GM18517 (cell line): ENCODE results near the gene ZNF556.
"Not testable (repeated sequence)": the region's sequence is repeated elsewhere in the genome, so short reads cannot be mapped to it uniquely, and the experiment has no call there.

Source experiments
- ATAC-seq: cut with Tn5 transposase; IDR thresholded peaks from one replicate; pipeline ENCODE4 v1.9.1; 2021; ENCODE audit warnings: mild to moderate bottlenecking, moderate library complexity; ENCODE audit not compliant: unreplicated experiment

The ZNF556 gene

DNA sequence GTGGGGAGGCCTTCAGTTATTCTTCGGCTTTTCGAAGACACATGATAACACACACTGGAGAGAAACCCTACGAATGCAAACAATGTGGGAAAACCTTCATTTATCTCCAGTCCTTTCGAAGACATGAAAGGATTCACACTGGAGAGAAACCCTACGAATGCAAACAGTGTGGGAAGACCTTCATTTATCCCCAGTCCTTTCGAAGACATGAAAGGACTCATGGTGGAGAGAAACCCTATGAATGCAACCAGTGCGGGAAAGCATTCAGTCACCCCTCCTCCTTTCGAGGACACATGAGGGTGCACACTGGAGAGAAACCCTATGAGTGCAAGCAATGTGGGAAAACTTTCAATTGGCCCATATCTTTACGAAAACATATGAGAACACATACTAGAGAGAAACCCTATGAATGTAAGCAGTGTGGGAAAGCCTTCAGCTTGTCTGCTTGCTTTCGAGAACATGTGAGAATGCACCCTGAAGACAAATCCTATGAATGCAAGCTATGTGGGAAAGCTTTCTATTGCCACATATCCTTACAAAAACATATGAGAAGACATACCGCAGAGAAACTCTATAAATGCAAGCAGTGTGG, 14.0 kb upstream of the ZNF556 start:
- ATAC-seq, result no peak

GRCh38 chr19:2854849-2855248, 12.3 kb upstream of the ZNF556 start:
- no peak for ATAC-seq

GRCh38 chr19:2856457-2857050, 10.6 kb upstream of the ZNF556 start:
- ATAC-seq, result no peak

DNA sequence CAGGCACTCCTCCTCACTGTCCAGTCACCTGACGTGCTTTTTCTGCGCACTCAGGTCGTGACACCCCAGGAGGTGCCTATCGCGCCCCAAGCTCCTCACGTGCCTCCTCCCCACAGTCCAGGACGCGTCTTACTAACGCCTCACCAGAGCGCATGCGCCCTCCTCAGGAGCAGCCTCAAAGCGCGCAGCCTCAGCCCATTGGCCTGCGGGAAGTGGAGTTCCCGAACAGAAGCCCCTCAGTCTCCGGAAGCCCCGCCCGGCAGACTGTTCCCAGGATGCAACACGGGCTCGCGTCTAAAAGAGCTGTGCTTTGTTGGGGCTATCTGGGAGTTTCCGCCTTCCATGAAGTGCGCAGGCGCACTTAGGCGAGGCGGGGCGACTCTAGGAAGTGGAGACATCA, 8.3 kb upstream of the ZNF556 start:
- ATAC-seq, result no peak

DNA sequence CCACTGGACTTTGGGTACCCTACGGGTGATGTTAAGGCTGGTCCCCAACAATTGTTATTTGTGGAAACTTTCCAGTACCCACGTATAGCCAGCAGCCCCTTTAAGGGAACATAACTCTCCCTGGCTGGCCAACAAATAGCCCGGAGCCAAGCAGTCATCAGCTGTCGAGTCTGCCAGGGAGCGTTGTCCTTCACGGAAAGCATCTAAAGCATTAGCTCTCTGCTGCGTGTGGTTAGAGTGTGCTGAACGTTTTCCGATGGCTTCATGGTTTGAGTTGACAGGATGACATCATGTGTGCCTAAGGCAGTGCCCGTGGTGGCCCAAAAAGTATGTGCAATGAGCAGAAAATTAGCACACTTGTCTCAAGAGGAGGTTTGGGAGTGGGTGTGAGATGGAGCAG, 3.3 kb upstream of the ZNF556 start:
- ATAC-seq, result no peak

- no peak for ATAC-seq
These were observed 1.6 kb upstream of the ZNF556 start for GRCh38 chr19:2865334-2866100.

GRCh38 chr19:2866495-2867024, 575 bp upstream of the ZNF556 start:
- no peak for ATAC-seq

GRCh38 chr19:2869618-2870017, 2.5 kb downstream of the ZNF556 start:
- ATAC-seq, result no peak

DNA sequence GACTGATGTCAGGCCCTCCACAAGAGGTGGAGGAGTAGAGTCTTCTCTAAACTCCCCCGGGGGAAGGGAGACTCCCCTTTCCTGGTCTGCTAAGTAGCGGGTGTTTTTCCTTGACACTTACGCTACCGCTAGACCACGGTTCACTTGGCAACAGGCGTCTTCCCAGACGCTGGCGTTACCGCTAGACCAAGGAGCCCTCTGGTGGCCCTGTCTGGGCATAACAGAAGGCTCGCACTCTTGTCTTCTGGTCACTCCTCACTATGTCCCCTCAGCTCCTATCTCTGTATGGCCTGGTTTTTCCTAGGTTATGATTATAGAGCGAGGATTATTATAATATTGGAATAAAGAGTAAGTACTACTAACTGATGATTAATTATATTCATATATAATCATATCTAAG, 5.0 kb downstream of the ZNF556 start:
- not testable (repeated sequence) for ATAC-seq

GRCh38 chr19:2877398-2878331, 10.5 kb downstream of the ZNF556 start:
- ATAC-seq, result no peak

DNA sequence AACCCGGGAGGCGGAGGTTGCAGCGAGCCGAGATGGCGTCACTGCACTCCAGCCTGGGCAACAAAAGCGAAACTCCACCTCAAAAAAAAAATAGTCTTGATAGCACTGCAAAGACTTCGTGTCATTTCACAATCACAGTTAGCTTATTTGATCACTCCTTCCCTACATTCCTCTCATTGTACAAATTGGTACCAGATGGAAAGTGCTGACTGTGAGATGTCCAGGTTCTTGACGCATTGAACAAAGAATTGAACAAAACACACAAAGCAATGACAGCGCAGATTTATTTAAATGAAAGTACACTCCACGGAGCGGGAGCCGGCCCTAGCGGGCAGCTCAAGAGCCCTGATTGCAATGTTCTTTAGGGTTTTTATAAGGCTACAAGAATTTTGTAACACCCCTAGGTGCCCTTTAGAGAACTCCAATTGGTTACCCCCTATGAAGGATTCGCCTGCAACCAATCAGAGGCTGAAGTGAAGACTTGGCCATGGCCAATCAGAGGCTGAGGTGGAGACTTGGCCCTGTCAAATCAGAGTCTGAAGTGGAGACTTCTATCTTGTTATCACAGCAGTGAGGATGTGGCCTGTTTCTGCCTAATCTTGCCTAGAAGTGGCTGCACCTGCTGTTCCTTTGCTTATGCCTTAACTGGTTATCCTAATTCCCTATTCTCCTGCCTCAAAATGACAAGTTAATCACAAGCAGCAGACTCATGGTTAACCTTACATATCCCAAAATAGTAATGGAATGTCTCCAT, 16.7 kb downstream of the ZNF556 start:
- ATAC-seq, result no peak

DNA sequence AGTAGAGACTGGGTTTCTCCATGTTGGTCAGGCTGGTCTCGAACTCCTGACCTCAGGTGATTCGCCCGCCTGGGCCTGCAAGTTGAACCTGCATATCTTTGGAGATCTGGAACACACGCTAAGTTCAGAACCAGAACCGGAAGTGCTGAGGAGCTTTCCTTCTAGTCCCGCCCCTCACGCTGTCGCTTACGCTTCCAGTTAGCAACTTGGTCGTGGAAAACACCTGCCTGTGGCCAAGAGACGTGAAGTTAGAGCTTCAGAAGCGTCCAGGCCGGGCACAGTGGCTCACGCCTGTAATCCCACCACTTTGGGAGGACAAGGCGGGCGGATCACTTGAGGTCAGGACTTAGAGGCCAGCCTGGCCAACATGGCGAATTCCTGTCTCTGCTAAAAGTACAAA, 18.6 kb downstream of the ZNF556 start:
- no peak for ATAC-seq

DNA sequence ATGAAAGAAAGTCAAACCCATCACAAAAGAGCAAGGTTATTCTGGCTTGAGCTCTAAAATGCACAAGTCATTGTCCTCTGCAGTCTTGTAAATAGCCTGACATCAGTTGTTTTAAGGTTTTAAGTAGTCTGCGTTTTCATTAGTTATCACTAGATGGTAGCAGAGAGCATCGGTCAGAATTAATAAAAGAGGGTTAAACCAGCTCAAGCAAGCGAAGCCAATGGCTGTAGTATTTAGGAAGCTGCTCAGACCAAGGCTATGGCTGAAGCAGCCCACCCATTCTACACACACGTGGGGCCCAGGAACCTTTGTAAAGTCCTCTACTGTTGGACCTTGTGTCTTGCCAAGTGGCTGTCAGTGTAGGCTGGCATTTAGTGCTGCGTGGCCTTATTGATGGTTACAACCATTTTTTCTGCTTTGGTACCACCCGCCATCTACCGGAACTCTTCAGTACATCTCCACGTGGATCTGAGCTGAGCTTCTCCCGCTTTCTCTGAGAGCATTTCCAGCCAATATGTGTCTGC, 20.3 kb downstream of the ZNF556 start:
- ATAC-seq, result no peak

- no peak for ATAC-seq
These were observed 21.6 kb downstream of the ZNF556 start for GRCh38 chr19:2888731-2889224.

DNA sequence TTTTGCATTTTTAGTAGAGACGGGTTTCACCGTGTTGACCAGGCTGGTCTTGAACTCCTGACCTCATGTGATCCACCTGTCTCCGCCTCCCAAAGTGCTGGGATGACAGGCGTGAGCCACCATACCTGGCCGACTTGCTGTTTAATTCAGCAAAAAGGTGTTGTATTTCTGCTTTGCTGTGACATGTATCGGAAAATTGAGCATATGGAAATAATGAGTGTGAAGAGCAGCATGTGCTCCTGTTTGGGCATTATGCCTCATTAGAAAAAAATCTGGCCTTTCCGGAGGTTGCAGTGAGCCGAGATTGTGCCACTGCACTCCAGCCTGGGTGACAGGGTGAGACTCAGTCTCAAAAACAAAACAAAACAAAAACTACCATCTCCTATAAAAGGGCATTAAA, 23.4 kb downstream of the ZNF556 start:
- not testable (repeated sequence) for ATAC-seq

DNA sequence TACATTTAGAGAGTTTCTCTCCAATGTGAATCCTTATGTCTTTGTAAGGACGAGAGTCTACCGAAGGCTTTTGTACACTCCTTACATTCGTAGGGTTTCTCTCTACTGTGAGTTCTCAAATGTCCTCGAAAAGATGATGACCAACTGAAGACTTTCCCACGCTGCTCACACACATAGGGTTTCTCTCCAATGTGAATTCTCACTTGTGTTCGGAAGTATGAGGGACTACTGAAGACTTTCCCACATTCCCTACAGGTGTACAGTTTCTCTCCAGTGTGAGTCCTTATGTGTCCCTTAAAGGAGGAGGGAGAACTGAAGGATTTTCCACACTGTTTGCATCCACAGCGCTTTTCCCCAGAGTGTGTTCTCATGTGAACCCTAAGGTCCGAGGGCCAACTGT, 29.6 kb downstream of the ZNF556 start:
- no peak for ATAC-seq

- peak; percentile 90 for ATAC-seq
These were observed 33.4 kb downstream of the ZNF556 start, which contains the start of gene ZNF57 for GRCh38 chr19:2900296-2901252. Gene ZNF57, plus strand, starts transcription at chr19:2900928. Its CDS starts 118 bp downstream, at chr19:2901046.

GRCh38 chr19:2902590-2903218, 35.6 kb downstream of the ZNF556 start:
- no peak for ATAC-seq
